Neural cell (in vitro differentiated cells): ENCODE measurements around the gene DNAJC3. TPM values are rescaled to one million over a fixed set of nuclear protein-coding genes. Genes with fewer than 3 reads are reported as not detected.

ENCODE experiments used
- H2AFZ ChIP-seq: fragments of 200-600, 300-800 bp; sonication (generic), shearing (Covaris generic); 2 replicates; pipeline ENCODE4 v1.6.0; 2014; ENCODE audit warnings: low read depth, mild to moderate bottlenecking, antibody characterized with exemption, low read length, moderate library complexity
- H3F3A ChIP-seq: fragments of 200-600 bp; shearing (Covaris generic); 2 replicates; pipeline ENCODE4 v1.6.1; 2016; ENCODE audit warnings: mild to moderate bottlenecking, moderate library complexity, mixed read lengths, antibody characterized with exemption, low read length; ENCODE audit not compliant: insufficient read depth, poor library complexity, severe bottlenecking
- H3K27ac ChIP-seq: fragments of 200-600, 300-800 bp; sonication (generic), shearing (Covaris generic); 2 replicates; pipeline ENCODE4 v1.5.1; 2014; ENCODE audit warnings: mild to moderate bottlenecking, low read length, moderate library complexity
- H3K27me3 ChIP-seq: fragments of 300-800, 200-600 bp; sonication (generic), shearing (Covaris generic); 2 replicates; pipeline ENCODE4 v1.6.0; 2014; ENCODE audit warnings: mild to moderate bottlenecking, low read depth, low read length, moderate library complexity; ENCODE audit not compliant: insufficient read depth
- H3K36me3 ChIP-seq: fragments of 300-800, 200-600 bp; sonication (generic), shearing (Covaris generic); 2 replicates; pipeline ENCODE4 v1.5.1; 2014; ENCODE audit warnings: mild to moderate bottlenecking, antibody characterized with exemption, low read length, moderate library complexity; ENCODE audit not compliant: insufficient read depth
- H3K4me2 ChIP-seq: fragments of 300-800, 200-600 bp; sonication (generic), shearing (Covaris generic); 2 replicates; pipeline ENCODE4 v1.6.0; 2014; ENCODE audit warnings: mild to moderate bottlenecking, low read length
- H3K4me3 ChIP-seq: fragments of 300-800, 200-600 bp; sonication (generic), shearing (Covaris generic); 2 replicates; pipeline ENCODE4 v1.5.1; 2014; ENCODE audit warnings: mild to moderate bottlenecking, low read length, moderate library complexity
- H3K79me2 ChIP-seq: fragments of 200-600 bp; shearing (Covaris generic); replicated peaks from 2 replicates; pipeline ENCODE4 v1.6.0; 2014; ENCODE audit warnings: mild to moderate bottlenecking, low read length, moderate library complexity; ENCODE audit not compliant: insufficient read depth
- H3K9ac ChIP-seq: fragments of 300-800, 200-600 bp; sonication (generic), shearing (Covaris generic); 2 replicates; pipeline ENCODE4 v1.6.1; 2016; ENCODE audit warnings: mild to moderate bottlenecking, low read length, mixed read lengths
- H3K9me2 ChIP-seq: fragments of 200-600 bp; shearing (Covaris generic); 2 replicates; pipeline ENCODE4 v1.6.1; 2016; ENCODE audit warnings: mild to moderate bottlenecking, low read length, mixed read lengths; ENCODE audit not compliant: insufficient read depth
- H3K9me3 ChIP-seq: fragments of 200-600, 300-800 bp; sonication (generic), shearing (Covaris generic); 2 replicates; pipeline ENCODE4 v1.6.1; 2016; ENCODE audit warnings: mild to moderate bottlenecking, mixed run types, low read length, moderate library complexity, mixed read lengths
- H4K20me1 ChIP-seq: fragments of 200-600 bp; shearing (Covaris generic); 2 replicates; pipeline ENCODE4 v1.6.1; 2016; ENCODE audit warnings: mild to moderate bottlenecking, mixed run types; ENCODE audit not compliant: insufficient read depth
- CTCF ChIP-seq: fragments of 450-650 bp; IDR thresholded peaks from 2 replicates; pipeline ENCODE4 v1.5.1; 2014; ENCODE audit warnings: antibody characterized with exemption, mild to moderate bottlenecking, moderate library complexity; ENCODE audit not compliant: poor library complexity, severe bottlenecking
- EP300 ChIP-seq: fragments of 450-650 bp; conservative IDR thresholded peaks from 2 replicates; pipeline ENCODE4 v1.6.1; 2014; ENCODE audit warnings: antibody characterized with exemption, mild to moderate bottlenecking, moderate library complexity; ENCODE audit not compliant: poor library complexity, severe bottlenecking
- EZH2 ChIP-seq: fragments of 200-600, 300-800 bp; shearing (Covaris generic), sonication (generic); IDR thresholded peaks from 2 replicates; pipeline ENCODE4 v1.6.1; 2014; ENCODE audit warnings: antibody characterized with exemption, low read length, borderline replicate concordance, mild to moderate bottlenecking; ENCODE audit not compliant: insufficient read depth, poor library complexity, severe bottlenecking
- MXI1 ChIP-seq: fragments of 450-650 bp; conservative IDR thresholded peaks from 2 replicates; pipeline ENCODE4 v1.6.1; 2014; ENCODE audit warnings: antibody characterized with exemption, mild to moderate bottlenecking; ENCODE audit not compliant: poor library complexity, severe bottlenecking
- POLR2AphosphoS5 ChIP-seq: IDR thresholded peaks from 2 replicates; pipeline ENCODE4 v1.6.1; 2012
- RAD21 ChIP-seq: fragments of 450-650 bp; conservative IDR thresholded peaks from 2 replicates; pipeline ENCODE4 v1.6.1; 2014; ENCODE audit warnings: antibody characterized with exemption, mild to moderate bottlenecking, moderate library complexity
- SMC3 ChIP-seq: fragments of 450-650 bp; conservative IDR thresholded peaks from 2 replicates; pipeline ENCODE4 v1.6.1; 2014; ENCODE audit warnings: antibody characterized with exemption, mild to moderate bottlenecking, moderate library complexity; ENCODE audit not compliant: poor library complexity
- TAF1 ChIP-seq: IDR thresholded peaks from 2 replicates; pipeline ENCODE4 v1.6.1; 2012; ENCODE audit warnings: low read depth
- polyA plus RNA-seq: library from polyadenylated mRNA; depleted of rRNA; stranded (reverse); fragments of >200 nt; gene quantifications from 2 replicates; pipeline ENCODE4 v1.2.3, GENCODE V29; 2014
- TF ChIP-seq, protein P1 (sequence below): IDR thresholded peaks from 2 replicates; pipeline ENCODE4 v1.6.1; 2012; ENCODE audit warnings: borderline replicate concordance

The DNAJC3 gene
- polyA plus RNA-seq, 1 donor from 2014 or later = 8.2 TPM

- H4K20me1 ChIP-seq = no peaks in the 10 kb centered on the region
- H3K4me3 ChIP-seq = no peak overlapping the region
- H3K79me2 ChIP-seq = no peaks in the 10 kb centered on the region
- H3K9me3 ChIP-seq = no peaks in the 10 kb centered on the region
- H3K9ac ChIP-seq = no peak overlapping the region
- no peaks in the 10 kb centered on the region for H3K36me3 ChIP-seq
- no peaks in the 10 kb centered on the region for H3K9me2 ChIP-seq
- TF ChIP-seq EP300 = no peak
- TF ChIP-seq RAD21 = no peak
- no peak for TF ChIP-seq EZH2
- TF ChIP-seq, protein P1, sequence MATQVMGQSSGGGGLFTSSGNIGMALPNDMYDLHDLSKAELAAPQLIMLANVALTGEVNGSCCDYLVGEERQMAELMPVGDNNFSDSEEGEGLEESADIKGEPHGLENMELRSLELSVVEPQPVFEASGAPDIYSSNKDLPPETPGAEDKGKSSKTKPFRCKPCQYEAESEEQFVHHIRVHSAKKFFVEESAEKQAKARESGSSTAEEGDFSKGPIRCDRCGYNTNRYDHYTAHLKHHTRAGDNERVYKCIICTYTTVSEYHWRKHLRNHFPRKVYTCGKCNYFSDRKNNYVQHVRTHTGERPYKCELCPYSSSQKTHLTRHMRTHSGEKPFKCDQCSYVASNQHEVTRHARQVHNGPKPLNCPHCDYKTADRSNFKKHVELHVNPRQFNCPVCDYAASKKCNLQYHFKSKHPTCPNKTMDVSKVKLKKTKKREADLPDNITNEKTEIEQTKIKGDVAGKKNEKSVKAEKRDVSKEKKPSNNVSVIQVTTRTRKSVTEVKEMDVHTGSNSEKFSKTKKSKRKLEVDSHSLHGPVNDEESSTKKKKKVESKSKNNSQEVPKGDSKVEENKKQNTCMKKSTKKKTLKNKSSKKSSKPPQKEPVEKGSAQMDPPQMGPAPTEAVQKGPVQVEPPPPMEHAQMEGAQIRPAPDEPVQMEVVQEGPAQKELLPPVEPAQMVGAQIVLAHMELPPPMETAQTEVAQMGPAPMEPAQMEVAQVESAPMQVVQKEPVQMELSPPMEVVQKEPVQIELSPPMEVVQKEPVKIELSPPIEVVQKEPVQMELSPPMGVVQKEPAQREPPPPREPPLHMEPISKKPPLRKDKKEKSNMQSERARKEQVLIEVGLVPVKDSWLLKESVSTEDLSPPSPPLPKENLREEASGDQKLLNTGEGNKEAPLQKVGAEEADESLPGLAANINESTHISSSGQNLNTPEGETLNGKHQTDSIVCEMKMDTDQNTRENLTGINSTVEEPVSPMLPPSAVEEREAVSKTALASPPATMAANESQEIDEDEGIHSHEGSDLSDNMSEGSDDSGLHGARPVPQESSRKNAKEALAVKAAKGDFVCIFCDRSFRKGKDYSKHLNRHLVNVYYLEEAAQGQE = no peak
- no peak for TF ChIP-seq TAF1
- TF ChIP-seq SMC3 = no peak
- no peak for TF ChIP-seq MXI1
- no peak for TF ChIP-seq POLR2AphosphoS5
- no peak overlapping the region for H2AFZ ChIP-seq
- no peak overlapping the region for H3K4me2 ChIP-seq
- H3F3A ChIP-seq = no peaks in the 10 kb centered on the region
- H3K27ac ChIP-seq = no peak overlapping the region
- no peaks in the 10 kb centered on the region for H3K27me3 ChIP-seq
These were observed 156.8 kb downstream of the DNAJC3 start for GRCh38 chr13:95833719-95834118.

GRCh38 chr13:95834134-95834765, 157.3 kb downstream of the DNAJC3 start:
- Histone ChIP-seq H2AFZ (peak overlapping the region; percentile 15), H4K20me1 (no peaks in the 10 kb centered on the region), H3K4me3 (no peak overlapping the region), H3K9me3 (no peaks in the 10 kb centered on the region), H3K4me2 (no peak overlapping the region), H3K36me3 (no peaks in the 10 kb centered on the region), H3K27ac (no peak overlapping the region), H3K27me3 (no peaks in the 10 kb centered on the region), H3K9ac (no peak overlapping the region), H3K9me2 (no peaks in the 10 kb centered on the region), H3K79me2 (no peaks in the 10 kb centered on the region), H3F3A (no peaks in the 10 kb centered on the region)
- TF ChIP-seq RAD21 = peak; percentile 93
- TF ChIP-seq POLR2AphosphoS5 = no peak
- TF ChIP-seq CTCF = peak; percentile 92
- TF ChIP-seq SMC3 = peak; percentile 92
